DND-41 (cell line): ENCODE results near the gene YIPF4.
"Not testable (repeated sequence)": the region's sequence is repeated elsewhere in the genome, so short reads cannot be mapped to it uniquely, and the experiment has no call there.

ENCODE experiments used
- ATAC-seq: fragments of 200-7000 bp; cut with Tn5 transposase; 3 replicates; pipeline ENCODE4 v1.9.1; 2021; ENCODE audit warnings: low read depth; ENCODE audit not compliant: insufficient read depth
- DNase-seq: peaks from one replicate; pipeline ENCODE4 v3.0.0-alpha.2; 2020
- H2AFZ ChIP-seq: 2 replicates; pipeline ENCODE4 v1.6.0; 2012; ENCODE audit warnings: low read depth, low read length
- H3K27ac ChIP-seq: 2 replicates; pipeline ENCODE4 v1.5.1; 2012; ENCODE audit warnings: low read length, inconsistent platforms
- H3K27me3 ChIP-seq: fragments of 200-600 bp; sonication (generic); 2 replicates; pipeline ENCODE4 v1.6.0; 2012; ENCODE audit warnings: low read length, mild to moderate bottlenecking, inconsistent platforms; ENCODE audit not compliant: insufficient read depth, poor library complexity
- H3K36me3 ChIP-seq: 2 replicates; pipeline ENCODE4 v1.5.1; 2012; ENCODE audit warnings: low read length, inconsistent platforms; ENCODE audit not compliant: insufficient read depth
- H3K4me1 ChIP-seq: 2 replicates; pipeline ENCODE4 v1.5.1; 2012; ENCODE audit warnings: mild to moderate bottlenecking, low read length; ENCODE audit not compliant: insufficient read depth
- H3K4me2 ChIP-seq: 2 replicates; pipeline ENCODE4 v1.6.0; 2012; ENCODE audit warnings: mild to moderate bottlenecking, moderate library complexity, low read length, inconsistent platforms; ENCODE audit not compliant: insufficient read depth
- H3K4me3 ChIP-seq, 2 experiments: fragments of 200-600 bp in 1 of 2; shearing (Covaris generic) in 1 of 2; 2 replicates each; pipeline ENCODE4 v1.5.1; 2012 to 2016; ENCODE audit warnings: inconsistent platforms in 2 of 2, low read length in 2 of 2, mild to moderate bottlenecking in 2 of 2, low read depth in 1 of 2, moderate library complexity in 1 of 2
- H3K79me2 ChIP-seq: 2 replicates; pipeline ENCODE4 v1.6.0; 2012; ENCODE audit warnings: low read length, inconsistent platforms; ENCODE audit not compliant: insufficient read depth
- H3K9ac ChIP-seq: 2 replicates; pipeline ENCODE4 v1.6.0; 2012; ENCODE audit warnings: low read depth, mild to moderate bottlenecking, inconsistent platforms, low read length, moderate library complexity
- H3K9me3 ChIP-seq: 2 replicates; pipeline ENCODE4 v1.5.1; 2012; ENCODE audit warnings: low read length, moderate library complexity, mild to moderate bottlenecking, inconsistent platforms; ENCODE audit not compliant: insufficient read depth, severe bottlenecking
- H4K20me1 ChIP-seq: 2 replicates; pipeline ENCODE4 v1.6.0; 2012; ENCODE audit warnings: low read length; ENCODE audit not compliant: insufficient read depth
- CTCF ChIP-seq: IDR thresholded peaks from 2 replicates; pipeline ENCODE4 v1.5.1; 2012; ENCODE audit warnings: borderline replicate concordance, low read length, moderate library complexity, mild to moderate bottlenecking; ENCODE audit not compliant: poor library complexity, severe bottlenecking; ENCODE audit errors: extremely low read depth
- EZH2 ChIP-seq: IDR thresholded peaks from 3 replicates; pipeline ENCODE4 v1.6.1; 2012; ENCODE audit warnings: borderline replicate concordance, low read depth, mild to moderate bottlenecking, moderate library complexity, low read length, inconsistent platforms; ENCODE audit not compliant: severe bottlenecking

The YIPF4 gene

DNA sequence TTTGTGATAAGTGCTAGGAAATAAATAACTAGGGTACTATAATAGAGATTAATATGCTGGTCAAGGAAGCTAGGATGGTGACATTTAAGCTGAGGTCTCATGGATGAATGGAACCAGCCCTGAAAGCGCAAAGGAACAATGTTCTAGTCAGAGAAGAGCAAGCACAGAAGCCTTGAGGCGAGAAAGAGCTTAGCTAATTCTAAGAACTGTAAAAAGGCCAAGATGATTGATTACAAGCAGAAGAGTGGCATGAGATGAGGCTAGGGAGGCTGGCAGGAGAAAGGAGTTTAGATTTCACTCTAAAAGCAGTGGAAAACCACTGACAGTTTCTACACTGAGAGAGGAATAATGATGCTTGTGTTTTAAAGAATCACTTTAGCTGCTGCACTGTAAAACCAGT is 3.4 kb upstream of the YIPF4 start:
- H4K20me1 ChIP-seq, result no peaks in the 10 kb centered on the region
- no peak for TF ChIP-seq CTCF
- TF ChIP-seq EZH2, result no peak
- H3K4me1 ChIP-seq, result peaks cover 17% of the 10 kb centered on the region
- H3K36me3 ChIP-seq, result no peaks in the 10 kb centered on the region
- DNase-seq, result no peak
- H3K9me3 ChIP-seq, result no peaks in the 10 kb centered on the region
- H3K79me2 ChIP-seq, result peaks cover 16% of the 10 kb centered on the region
- no peak overlapping the region for H3K9ac ChIP-seq
- H3K27me3 ChIP-seq, result no peaks in the 10 kb centered on the region
- no peak overlapping the region for H3K4me3 ChIP-seq
- no peak overlapping the region for H3K4me2 ChIP-seq
- no peak overlapping the region for H3K27ac ChIP-seq
- peak overlapping the region; percentile 45 for H2AFZ ChIP-seq
- no peak for ATAC-seq

- not testable (repeated sequence) for DNase-seq, H3K27me3 ChIP-seq, H3K4me3 ChIP-seq, H3K4me2 ChIP-seq, H2AFZ ChIP-seq, H4K20me1 ChIP-seq, H3K9ac ChIP-seq, H3K36me3 ChIP-seq, H3K9me3 ChIP-seq, ATAC-seq, H3K27ac ChIP-seq
- peaks cover 30% of the 10 kb centered on the region for H3K79me2 ChIP-seq
- H3K4me1 ChIP-seq, result peaks cover 23% of the 10 kb centered on the region
These were observed 1.9 kb upstream of the YIPF4 start for GRCh38 chr2:32275790-32276189.

DNA sequence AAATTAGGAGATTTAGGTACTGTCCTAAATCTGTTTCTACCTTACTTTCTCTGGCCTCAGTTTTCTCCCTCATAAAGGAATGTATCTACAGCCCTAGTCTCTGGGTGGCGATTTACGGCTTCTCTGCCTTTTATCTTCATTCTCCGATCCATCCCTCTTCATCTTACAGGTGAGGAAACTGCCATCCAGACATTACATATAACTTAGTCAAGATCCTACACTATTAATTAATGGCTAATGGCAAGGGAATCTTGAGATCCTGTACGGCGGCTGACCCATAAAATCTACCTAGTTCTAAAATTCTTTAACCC is 386 bp upstream of the YIPF4 start:
- Histone ChIP-seq H3K9me3 (no peaks in the 10 kb centered on the region), H3K79me2 (peaks cover 46% of the 10 kb centered on the region), H3K27me3 (no peaks in the 10 kb centered on the region), H3K9ac (peak overlapping the region; percentile 83), H2AFZ (peak overlapping the region; percentile 87), H3K36me3 (peaks cover 16% of the 10 kb centered on the region), H3K27ac (peak overlapping the region; percentile 87), H3K4me2 (peak overlapping the region; percentile 78), H3K4me1 (peaks cover 23% of the 10 kb centered on the region), H3K4me3 (peak overlapping the region; percentile 21 to 85; a peak in 3 of 4 replicates), H4K20me1 (no peaks in the 10 kb centered on the region)
- no peak for ATAC-seq
- no peak for DNase-seq
- TF ChIP-seq CTCF (no peak), EZH2 (no peak)

DNA sequence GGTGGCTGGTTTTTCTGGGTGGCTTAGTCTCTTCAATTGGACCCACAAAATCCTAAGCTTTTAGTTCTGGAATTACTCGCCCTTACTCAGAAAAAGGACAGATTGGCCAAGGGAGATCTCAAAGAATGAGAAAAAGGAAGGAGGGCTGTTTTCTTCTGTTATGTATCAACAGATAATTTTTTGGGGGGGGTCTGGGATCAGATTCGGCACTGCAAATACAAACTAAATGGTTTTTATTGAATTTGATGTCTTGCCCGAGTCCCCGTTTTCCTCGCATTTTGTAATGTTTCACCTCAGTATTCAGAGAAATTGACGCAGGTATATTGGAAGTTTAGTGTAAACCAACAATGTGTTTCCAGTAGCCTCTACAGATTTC is 762 bp downstream of the YIPF4 start:
- Histone ChIP-seq H3K4me3 (peak overlapping the region; percentile 52 to 85), H3K4me2 (peak overlapping the region; percentile 78), H3K9ac (peak overlapping the region; percentile 83), H3K27me3 (no peaks in the 10 kb centered on the region), H3K4me1 (peaks cover 23% of the 10 kb centered on the region), H2AFZ (peak overlapping the region; percentile 82), H3K9me3 (no peaks in the 10 kb centered on the region), H3K27ac (peak overlapping the region; percentile 83), H3K36me3 (peaks cover 24% of the 10 kb centered on the region), H3K79me2 (peaks cover 55% of the 10 kb centered on the region), H4K20me1 (no peaks in the 10 kb centered on the region; the same call in 1 of the 2 replicates)
- no peak for TF ChIP-seq EZH2
- no peak for TF ChIP-seq CTCF
- ATAC-seq (no peak), DNase-seq (no peak)
